H1 (cell line): ENCODE measurements around the gene L3MBTL4.
"Not testable (repeated sequence)": the region's sequence is repeated elsewhere in the genome, so short reads cannot be mapped to it uniquely, and the experiment has no call there.

Experiments used
- ATF2 ChIP-seq: IDR thresholded peaks from 2 replicates; pipeline ENCODE4 v1.6.1; 2012; ENCODE audit warnings: low read length, inconsistent platforms
- ATF3 ChIP-seq: IDR thresholded peaks from 2 replicates; pipeline ENCODE4 v1.6.1; 2011; ENCODE audit warnings: low read depth, mild to moderate bottlenecking, low read length; ENCODE audit not compliant: insufficient read depth
- CHD2 ChIP-seq: IDR thresholded peaks from 2 replicates; pipeline ENCODE4 v1.6.1; 2012; ENCODE audit warnings: low read length, improper control_type of control experiment
- CTCF ChIP-seq, 3 experiments: IDR thresholded peaks; 1 replicate in 2 of 3; 2 replicates in 1 of 3; pipeline versions ENCODE4 v1.5.1 to v1.6.1; 2011; ENCODE audit warnings: low read length in 3 of 3, mild to moderate bottlenecking in 3 of 3, inconsistent platforms in 2 of 3, low read depth in 1 of 3, moderate library complexity in 1 of 3; ENCODE audit not compliant: insufficient read depth in 1 of 3; ENCODE audit errors: control extremely low read depth in 1 of 3
- HDAC2 ChIP-seq, 2 experiments: fragments of 300-600 bp in 1 of 2; sonication (generic) in 1 of 2; IDR thresholded peaks; 2 replicates each; pipeline ENCODE4 v1.6.1; 2011 to 2012; ENCODE audit warnings: low read depth in 2 of 2, low read length in 2 of 2, mild to moderate bottlenecking in 2 of 2, moderate library complexity in 2 of 2, borderline replicate concordance in 1 of 2, inconsistent platforms in 1 of 2
- PHF8 ChIP-seq: fragments of 200-600 bp; sonication (generic); conservative IDR thresholded peaks from 2 replicates; pipeline ENCODE4 v1.7.1; 2012; ENCODE audit warnings: low read depth, mild to moderate bottlenecking, inconsistent platforms, low read length, moderate library complexity
- POLR2A ChIP-seq, 2 experiments: IDR thresholded peaks; 1 replicate in 1 of 2; 2 replicates in 1 of 2; pipeline ENCODE4 v1.6.1; 2011; ENCODE audit warnings: low read depth in 2 of 2, low read length in 2 of 2, mild to moderate bottlenecking in 2 of 2; ENCODE audit errors: control extremely low read depth in 1 of 2

- TF ChIP-seq ATF3; CHD2; PHF8; CTCF (IDR thresholded peaks at IDR 0.05; ENCODE audit: control extremely low read depth in 1 of 3, insufficient read depth in 1 of 3, low read depth in 1 of 3, low read length in 3 of 3); HDAC2 (IDR thresholded peaks at IDR 0.05; ENCODE audit: borderline replicate concordance in 1 of 2, low read depth in 2 of 2, low read length in 2 of 2); ATF2; POLR2A (IDR thresholded peaks at IDR 0.05; ENCODE audit: control extremely low read depth in 1 of 2, low read depth in 2 of 2, low read length in 2 of 2): not testable (repeated sequence)
These were observed 228.9 kb downstream of the L3MBTL4 start for GRCh38 chr18:6185782-6186181.
